ENCODE measurements around the gene NSF. TPM values are rescaled to one million over a fixed set of nuclear protein-coding genes. Genes with fewer than 3 reads are reported as not detected.
"Not testable (repeated sequence)": the region's sequence is repeated elsewhere in the genome, so short reads cannot be mapped to it uniquely, and the experiment has no call there.

Gene NSF
- total and polyA plus RNA-seq, 5 donors = 8.9 to 34.3 (median 28.5) TPM

DNA sequence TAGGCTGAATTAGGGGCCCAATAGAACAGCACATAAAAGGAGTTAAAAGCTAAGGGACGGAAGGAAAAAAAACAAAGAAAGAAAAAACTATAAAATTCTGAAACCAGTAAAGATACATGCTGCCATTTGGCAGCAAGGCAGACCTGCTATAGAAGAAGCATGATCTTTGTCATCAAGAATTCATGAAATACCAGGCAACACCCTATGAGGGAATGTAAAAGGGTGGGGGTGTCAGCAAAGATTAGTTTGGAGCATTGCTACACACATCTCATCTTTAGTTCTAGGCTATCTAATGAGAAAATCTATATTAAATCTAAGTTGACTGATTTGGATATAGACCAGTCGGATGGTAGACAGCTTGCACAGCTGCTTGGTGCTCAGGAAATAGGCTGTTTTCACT lies 73.1 kb downstream of the NSF start:
- H3K27me3 ChIP-seq (ENCODE audit: control insufficient read depth, insufficient read depth); H3K9me3 ChIP-seq (ENCODE audit: control insufficient read depth, low read length); H3K27ac ChIP-seq (ENCODE audit: low read length); DNase-seq; ATAC-seq; intact Hi-C loops (cut with DNase I); H3K4me3 ChIP-seq (ENCODE audit: low read length); H3K4me1 ChIP-seq (ENCODE audit: control insufficient read depth, insufficient read depth, low read length): not testable (repeated sequence)
- WGBS = no CpG with 5 or more reads among the region's 2 CpGs

DNA sequence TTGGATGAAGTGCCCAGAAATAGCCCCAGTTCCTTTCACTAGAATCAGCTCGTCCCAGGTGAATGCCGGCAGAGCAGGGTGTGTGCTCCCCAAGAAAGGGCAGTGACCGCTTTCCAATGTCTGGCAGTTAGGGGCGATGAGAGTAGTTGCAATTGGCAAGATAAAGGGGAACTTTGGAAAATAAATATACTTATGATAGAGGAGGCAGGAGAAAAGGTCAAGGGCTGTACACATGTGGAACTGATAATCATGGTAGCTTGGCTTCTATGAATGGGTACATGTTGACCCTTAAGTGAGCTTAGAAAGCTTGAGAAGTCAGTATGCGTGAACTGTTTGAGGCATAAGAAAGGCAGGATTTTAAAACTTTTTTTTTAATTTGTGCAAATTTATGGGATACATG lies 75.5 kb downstream of the NSF start:
- H3K9me3 ChIP-seq (ENCODE audit: control insufficient read depth, low read length); H3K27me3 ChIP-seq (ENCODE audit: control insufficient read depth, insufficient read depth); H3K27ac ChIP-seq (ENCODE audit: low read length); H3K4me3 ChIP-seq (ENCODE audit: low read length); ATAC-seq; intact Hi-C loops (cut with DNase I); H3K4me1 ChIP-seq (ENCODE audit: control insufficient read depth, insufficient read depth, low read length): not testable (repeated sequence)
- 81% methylated on average over 4 of the region's 5 CpGs for WGBS
- peak in 2 of 3 donors; percentile 5 to 10 for DNase-seq

DNA sequence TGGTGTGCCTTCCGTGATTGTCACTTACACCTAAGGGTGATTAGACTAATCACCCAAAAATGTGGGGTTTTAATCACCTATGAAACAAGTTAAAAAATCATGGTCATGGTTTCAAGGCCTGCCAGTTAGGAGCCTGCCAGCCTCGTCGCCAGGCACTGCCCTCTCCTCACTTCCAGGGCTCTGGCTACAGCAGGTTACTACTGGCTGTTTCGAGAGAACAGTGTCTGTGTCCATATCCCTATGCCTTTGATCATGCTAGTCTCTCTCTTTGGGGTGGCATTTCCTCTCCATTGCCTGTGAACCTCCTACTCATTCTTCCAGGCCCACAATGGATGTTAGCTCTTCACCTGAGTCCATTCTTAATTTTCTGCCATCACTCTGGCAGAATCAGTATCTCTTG lies 80.3 kb downstream of the NSF start:
- ATAC-seq = not testable (repeated sequence)

DNA sequence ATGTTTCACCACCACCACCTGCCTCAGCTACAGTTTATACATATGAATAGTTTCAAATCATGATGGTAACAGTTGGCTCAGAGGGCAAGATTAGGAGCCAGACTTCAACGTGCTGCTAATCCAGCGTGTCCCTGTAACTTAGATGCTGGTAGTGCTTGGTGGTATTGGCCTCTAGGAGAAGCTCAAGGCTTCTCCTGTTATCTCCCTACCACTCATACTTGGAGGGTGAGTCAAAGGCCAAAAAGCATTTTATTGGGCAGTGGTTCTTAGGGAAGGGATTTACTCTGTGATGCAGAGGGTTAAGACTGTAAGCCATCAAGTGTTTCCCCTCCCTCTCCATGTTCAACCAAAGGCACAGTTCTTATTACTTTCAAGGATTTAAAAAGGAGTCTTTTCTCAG lies 82.3 kb downstream of the NSF start:
- intact Hi-C loops (cut with DNase I); H3K27me3 ChIP-seq (ENCODE audit: control insufficient read depth, insufficient read depth); H3K27ac ChIP-seq (ENCODE audit: low read length); ATAC-seq; H3K9me3 ChIP-seq (ENCODE audit: control insufficient read depth, low read length); DNase-seq; H3K4me1 ChIP-seq (ENCODE audit: control insufficient read depth, insufficient read depth, low read length); H3K4me3 ChIP-seq (ENCODE audit: low read length): not testable (repeated sequence)
- no CpG with 5 or more reads among the region's 2 CpGs for WGBS

More for the DNA sequence above, 80.3 kb downstream of the NSF start:
- no CpG with 5 or more reads among the region's 4 CpGs for WGBS
- intact Hi-C loops (cut with DNase I); H3K4me1 ChIP-seq (ENCODE audit: control insufficient read depth, insufficient read depth, low read length); H3K27me3 ChIP-seq (ENCODE audit: control insufficient read depth, insufficient read depth); DNase-seq; H3K4me3 ChIP-seq (ENCODE audit: low read length); H3K27ac ChIP-seq (ENCODE audit: low read length); H3K9me3 ChIP-seq (ENCODE audit: control insufficient read depth, low read length): not testable (repeated sequence)

DNA sequence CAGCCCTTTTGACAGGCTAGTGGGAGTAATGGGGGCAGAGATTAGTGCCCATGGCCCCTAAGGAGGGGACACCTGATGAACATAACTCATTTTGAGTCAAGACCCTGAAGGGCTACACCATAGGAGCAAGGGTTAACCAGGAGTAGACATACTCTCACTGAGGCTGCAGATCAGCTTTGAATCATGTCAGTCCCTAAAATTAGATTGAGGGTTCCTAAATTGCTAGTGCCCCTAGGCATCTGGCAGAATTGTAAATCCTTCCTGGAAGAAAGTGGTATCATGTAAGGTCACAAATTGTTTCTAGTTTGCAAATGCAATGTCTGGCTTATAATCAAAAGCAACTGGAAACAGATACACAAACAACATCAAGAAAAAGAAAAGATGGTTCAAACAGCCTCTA lies 87.3 kb downstream of the NSF start:
- H3K9me3 ChIP-seq (ENCODE audit: control insufficient read depth, low read length); H3K4me1 ChIP-seq (ENCODE audit: control insufficient read depth, insufficient read depth, low read length); ATAC-seq; H3K4me3 ChIP-seq (ENCODE audit: low read length); H3K27me3 ChIP-seq (ENCODE audit: control insufficient read depth, insufficient read depth); intact Hi-C loops (cut with DNase I); DNase-seq; H3K27ac ChIP-seq (ENCODE audit: low read length): not testable (repeated sequence)

DNA sequence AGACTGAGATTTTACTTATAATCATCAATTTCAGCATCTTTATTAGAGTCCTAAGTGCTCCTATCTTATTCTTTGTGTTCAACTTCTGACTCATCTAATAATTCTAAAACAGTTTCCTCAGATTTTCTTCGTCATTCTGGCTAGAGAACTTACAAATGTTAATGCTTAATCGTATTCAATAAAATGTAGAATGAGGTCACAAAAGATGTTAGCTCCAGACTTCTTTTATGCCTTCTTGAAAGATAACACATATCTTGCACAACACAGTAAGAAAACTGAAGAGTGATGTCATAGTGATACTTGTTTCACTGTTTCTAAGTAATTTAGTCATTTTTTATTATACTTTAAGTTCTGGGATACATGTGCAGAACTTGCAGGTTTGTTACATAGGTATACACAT lies 93.2 kb downstream of the NSF start:
- H3K4me3 ChIP-seq (ENCODE audit: low read length); H3K9me3 ChIP-seq (ENCODE audit: control insufficient read depth, low read length); DNase-seq; H3K27me3 ChIP-seq (ENCODE audit: control insufficient read depth, insufficient read depth); H3K4me1 ChIP-seq (ENCODE audit: control insufficient read depth, insufficient read depth, low read length); H3K27ac ChIP-seq (ENCODE audit: low read length); ATAC-seq; intact Hi-C loops (cut with DNase I): not testable (repeated sequence)
- WGBS = no CpG with 5 or more reads among the region's 2 CpGs

DNA sequence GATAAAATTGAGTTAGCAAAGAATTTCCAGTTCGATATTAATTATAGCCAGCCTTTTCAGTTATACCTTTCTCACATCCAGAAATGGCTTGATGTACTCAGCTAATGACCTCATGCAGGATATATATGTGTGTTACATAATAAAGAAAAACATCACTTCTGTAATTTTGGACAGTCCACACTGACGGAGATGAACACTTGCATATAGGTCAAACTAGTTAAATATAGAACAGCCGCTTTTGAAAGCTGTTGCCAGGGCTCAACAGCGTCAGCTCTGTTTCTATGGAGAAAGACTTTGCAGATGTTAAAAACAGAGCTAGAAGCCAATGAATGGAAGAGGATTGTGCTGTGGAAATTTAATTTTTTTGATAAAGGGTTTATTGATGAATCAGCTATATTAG lies 94.8 kb downstream of the NSF start:
- H3K9me3 ChIP-seq (ENCODE audit: control insufficient read depth, low read length); DNase-seq; ATAC-seq; H3K27ac ChIP-seq (ENCODE audit: low read length); H3K4me3 ChIP-seq (ENCODE audit: low read length); intact Hi-C loops (cut with DNase I); H3K27me3 ChIP-seq (ENCODE audit: control insufficient read depth, insufficient read depth); H3K4me1 ChIP-seq (ENCODE audit: control insufficient read depth, insufficient read depth, low read length): not testable (repeated sequence)
- WGBS = 28% methylated on average over 4 of the region's 4 CpGs

DNA sequence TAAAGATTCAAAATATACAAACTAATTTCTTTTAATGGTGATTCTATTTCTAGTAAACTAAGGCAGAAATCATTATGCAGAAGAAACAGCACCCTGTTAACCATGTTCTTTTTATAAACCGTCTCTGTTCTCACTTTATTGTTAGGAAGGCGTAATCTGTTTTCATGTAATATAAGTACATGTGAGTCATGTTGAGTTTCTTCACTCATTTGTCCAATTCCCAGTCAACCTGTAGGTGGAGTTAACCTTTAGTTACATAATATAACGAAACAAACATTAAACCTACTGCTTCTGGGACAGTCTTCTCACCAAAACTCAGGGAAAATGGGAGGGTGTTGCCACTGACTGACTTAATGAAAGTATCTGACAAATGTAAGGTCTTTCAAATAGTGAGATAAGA lies 101.7 kb downstream of the NSF start:
- H3K27ac ChIP-seq (ENCODE audit: low read length); H3K4me1 ChIP-seq (ENCODE audit: control insufficient read depth, insufficient read depth, low read length); H3K9me3 ChIP-seq (ENCODE audit: control insufficient read depth, low read length); H3K4me3 ChIP-seq (ENCODE audit: low read length); ATAC-seq; DNase-seq; H3K27me3 ChIP-seq (ENCODE audit: control insufficient read depth, insufficient read depth); intact Hi-C loops (cut with DNase I): not testable (repeated sequence)
- WGBS = 96% methylated on average over 1 of the region's 3 CpGs

DNA sequence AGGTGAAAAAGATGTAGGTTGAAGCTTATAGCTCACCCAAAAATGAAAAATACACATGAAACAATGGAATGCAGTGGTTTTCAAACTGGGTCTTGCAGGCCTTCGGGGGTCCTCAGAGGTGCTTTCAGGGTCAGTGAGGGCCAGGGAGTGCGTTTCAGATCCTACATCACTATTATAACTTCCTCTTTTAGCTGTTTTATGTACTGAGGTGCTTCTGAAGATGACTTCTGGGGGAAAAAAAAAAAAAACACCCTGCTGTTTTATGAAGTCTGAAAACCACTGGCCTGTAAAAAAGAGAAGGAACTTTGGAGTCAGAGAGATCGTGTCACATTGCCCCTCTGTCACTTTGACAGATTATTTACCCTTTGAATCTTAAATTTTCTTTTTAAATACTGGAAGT lies 102.8 kb downstream of the NSF start:
- H3K27ac ChIP-seq (ENCODE audit: low read length); H3K4me1 ChIP-seq (ENCODE audit: control insufficient read depth, insufficient read depth, low read length); DNase-seq; H3K9me3 ChIP-seq (ENCODE audit: control insufficient read depth, low read length); H3K27me3 ChIP-seq (ENCODE audit: control insufficient read depth, insufficient read depth); H3K4me3 ChIP-seq (ENCODE audit: low read length); intact Hi-C loops (cut with DNase I); ATAC-seq: not testable (repeated sequence)
- WGBS = 90% methylated on average over 2 of the region's 3 CpGs

DNA sequence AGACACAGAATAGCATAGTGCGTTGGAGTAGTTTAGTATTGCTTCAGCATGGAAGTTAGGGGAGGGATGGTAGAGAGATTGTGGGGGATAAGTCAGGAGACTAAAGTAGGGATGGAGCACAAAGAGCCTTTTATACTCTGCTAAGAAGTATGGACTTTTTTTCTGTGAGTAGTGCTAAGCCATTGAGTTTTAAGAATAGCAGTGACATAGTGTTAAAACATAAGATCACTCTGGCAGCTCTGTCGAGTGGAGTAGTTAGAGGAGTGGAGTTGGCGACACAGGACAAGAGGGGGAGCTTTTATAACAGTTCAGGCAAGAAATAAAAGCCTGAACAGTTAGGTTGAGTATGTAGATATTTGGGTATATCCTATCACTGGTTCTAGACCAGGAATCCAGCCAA lies 106.1 kb downstream of the NSF start:
- H3K27ac ChIP-seq (ENCODE audit: low read length); intact Hi-C loops (cut with DNase I); H3K27me3 ChIP-seq (ENCODE audit: control insufficient read depth, insufficient read depth); H3K4me1 ChIP-seq (ENCODE audit: control insufficient read depth, insufficient read depth, low read length); ATAC-seq; DNase-seq; H3K9me3 ChIP-seq (ENCODE audit: control insufficient read depth, low read length); H3K4me3 ChIP-seq (ENCODE audit: low read length): not testable (repeated sequence)
- no CpG with 5 or more reads among the region's 3 CpGs for WGBS

DNA sequence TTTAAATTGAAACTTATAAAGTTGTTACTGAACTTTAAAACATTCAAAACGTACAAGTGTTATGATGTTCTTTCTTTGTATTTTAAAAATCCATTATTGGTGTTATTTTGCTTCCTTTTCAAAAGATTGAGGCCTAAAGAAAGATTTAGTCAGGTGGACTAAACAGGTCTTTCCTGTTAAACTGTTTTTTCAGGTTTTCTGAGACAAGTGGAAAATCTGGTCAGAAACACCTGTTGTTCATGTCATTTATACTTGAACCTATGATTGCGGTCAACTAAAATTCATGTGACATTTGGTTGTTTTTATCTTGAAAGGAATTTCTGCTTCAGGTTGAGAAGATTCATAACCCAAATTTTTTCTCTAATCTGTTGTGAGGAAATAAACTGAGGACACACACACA lies 108.5 kb downstream of the NSF start:
- no CpG with 5 or more reads among the region's 2 CpGs for WGBS
- not testable (repeated sequence) for ATAC-seq

DNA sequence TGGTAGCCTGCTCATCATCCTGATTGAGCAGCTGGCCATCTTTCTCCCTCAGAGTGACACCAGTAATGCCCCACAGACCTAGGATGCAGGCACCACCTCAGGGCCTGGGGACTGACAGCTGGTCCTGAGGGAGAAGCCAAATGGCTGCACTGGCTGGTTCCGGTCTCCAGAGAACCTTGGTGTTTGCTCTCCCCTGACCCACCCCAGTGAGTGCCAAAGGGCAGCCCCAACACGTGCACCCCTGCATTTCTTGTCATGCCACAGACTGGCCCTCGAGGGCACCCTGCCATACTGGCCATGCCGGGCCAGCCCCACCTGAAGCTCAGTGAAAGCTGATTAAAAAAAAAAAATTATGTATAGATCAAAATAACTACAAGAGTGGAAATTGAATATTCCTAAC lies 127.5 kb downstream of the NSF start:
- Histone ChIP-seq H3K27me3 (ENCODE audit: control insufficient read depth, insufficient read depth) (no peaks in the 10 kb centered on the region), H3K4me1 (ENCODE audit: control insufficient read depth, insufficient read depth, low read length) (peaks cover 2% of the 10 kb centered on the region), H3K9me3 (ENCODE audit: control insufficient read depth, low read length) (no peaks in the 10 kb centered on the region), H3K27ac (ENCODE audit: low read length) (no peak overlapping the region), H3K4me3 (ENCODE audit: low read length) (no peak overlapping the region)
- DNase-seq (no peak), ATAC-seq (no peak)
- 94% methylated on average over 4 of the region's 4 CpGs for WGBS
- intact Hi-C loops (cut with DNase I) = no loop called here

More for the DNA sequence above, 108.5 kb downstream of the NSF start:
- H3K9me3 ChIP-seq (ENCODE audit: control insufficient read depth, low read length); H3K4me1 ChIP-seq (ENCODE audit: control insufficient read depth, insufficient read depth, low read length); DNase-seq; intact Hi-C loops (cut with DNase I); H3K27ac ChIP-seq (ENCODE audit: low read length); H3K4me3 ChIP-seq (ENCODE audit: low read length); H3K27me3 ChIP-seq (ENCODE audit: control insufficient read depth, insufficient read depth): not testable (repeated sequence)
